Spinal cord (tissue), 10 donors: Measurements from ENCODE around the gene UTP14A. TPM values are rescaled to one million over a fixed set of nuclear protein-coding genes. Genes with fewer than 3 reads are reported as not detected.
"Not testable (repeated sequence)": the region's sequence is repeated elsewhere in the genome, so short reads cannot be mapped to it uniquely, and the experiment has no call there.

Experiments
- DNase-seq, 6 donors: peaks; one replicate each; pipeline versions ENCODE4 v3.0.0 to v3.0.0-alpha.2; 2013 to 2015; ENCODE audit warnings: low spot score in 6 of 6, low read depth in 4 of 6
- H3K27ac ChIP-seq: one replicate; pipeline ENCODE4 v1.5.1; 2013; ENCODE audit warnings: low read depth, low read length, control low read depth
- H3K27me3 ChIP-seq: one replicate; pipeline ENCODE4 v1.6.1; 2013; ENCODE audit warnings: low read length; ENCODE audit not compliant: control insufficient read depth, insufficient read depth
- H3K36me3 ChIP-seq: one replicate; pipeline ENCODE4 v1.6.1; 2013; ENCODE audit warnings: low read length; ENCODE audit not compliant: control insufficient read depth, insufficient read depth
- H3K4me1 ChIP-seq: one replicate; pipeline ENCODE4 v1.6.1; 2013; ENCODE audit warnings: low read length; ENCODE audit not compliant: control insufficient read depth, insufficient read depth
- H3K4me3 ChIP-seq: one replicate; pipeline ENCODE4 v1.5.1; 2013; ENCODE audit warnings: low read depth, low read length, control low read depth
- H3K9me3 ChIP-seq: one replicate; pipeline ENCODE4 v1.6.1; 2013; ENCODE audit warnings: low read length; ENCODE audit not compliant: control insufficient read depth, insufficient read depth
- WGBS: methylation state at CpG from one replicate; pipeline ENCODE4 v1.1.5; 2013; ENCODE audit warnings: missing lambda C conversion rate; ENCODE audit not compliant: insufficient coverage; 5-methylcytosine and 5-hydroxymethylcytosine counted together
- long read RNA-seq, 4 donors: transcript quantifications; one replicate each; lab custom pipeline, GENCODE V29; 2026
- polyA plus RNA-seq, 2 donors: library from polyadenylated mRNA; unstranded; fragments of 120-200 nt; gene quantifications; one replicate each; pipeline ENCODE4 v1.2.1, GENCODE V29; 2013; ENCODE audit not compliant: insufficient read length in 2 of 2
- total RNA-seq, 2 donors: library from RNA; depleted of rRNA in 1 of 2; stranded (reverse); fragments of 120-200 nt in 1 of 2; fragments of >200 nt in 1 of 2; gene quantifications; one replicate each; pipeline versions ENCODE4 v1.2.3 to v1.2.4, GENCODE V29; 2013 to 2014
- donor health status: healthy.

UTP14A gene
- total RNA-seq (10 to 100 TPM in 1 of 2 donors, 1 to 10 TPM in 1; 9.5 to 14.7 TPM), polyA plus RNA-seq (10 to 100 TPM; 13.1 to 15.0 TPM)
- long read RNA-seq, donor 1, partial matches to known transcripts = 14 of 18 reads
- long read RNA-seq, donor 1, other reads (novel, unspliced or antisense) = 0 of 18 reads
- long read RNA-seq, donor 2, partial matches to known transcripts = 0 of 4 reads
- long read RNA-seq, donor 2, other reads (novel, unspliced or antisense) = 0 of 4 reads
- long read RNA-seq, donor 3, partial matches to known transcripts = 5 of 6 reads
- long read RNA-seq, donor 3, other reads (novel, unspliced or antisense) = 0 of 6 reads
- long read RNA-seq, donor 4, partial matches to known transcripts = 20 of 22 reads
- long read RNA-seq, donor 4, other reads (novel, unspliced or antisense) = 0 of 22 reads

- peak within 1 kb of the TSS; percentile 92 for H3K27ac ChIP-seq
- DNase-seq = peak; percentile 64 to 97 (median 82)
- H3K27me3 ChIP-seq = no peaks in the 10 kb centered on the region
- no peaks in the 10 kb centered on the region for H3K9me3 ChIP-seq
- 32% methylated on average over 49 of the region's 53 CpGs for WGBS
- peak within 1 kb of the TSS; percentile 77 for H3K4me3 ChIP-seq
- H3K4me1 ChIP-seq = no peaks in the 10 kb centered on the region
- peaks cover 4% of the 10 kb centered on the region for H3K36me3 ChIP-seq
Observed at GRCh38 chrX:129905787-129906580, at the start of gene UTP14A. TSS of gene UTP14A (plus strand) at chrX:129906164. CDS start at chrX:129906211, 47 bp downstream.

GRCh38 chrX:129859134-129859533 is 46.8 kb upstream of the UTP14A start:
- not testable (repeated sequence) for H3K36me3 ChIP-seq, H3K4me3 ChIP-seq, H3K4me1 ChIP-seq, DNase-seq, H3K27me3 ChIP-seq, H3K27ac ChIP-seq, H3K9me3 ChIP-seq
- 70% methylated on average over 1 of the region's 6 CpGs for WGBS

GRCh38 chrX:129866321-129866720 is 39.6 kb upstream of the UTP14A start:
- H3K9me3 ChIP-seq, H3K36me3 ChIP-seq, DNase-seq, H3K27me3 ChIP-seq, H3K27ac ChIP-seq, H3K4me3 ChIP-seq, H3K4me1 ChIP-seq: not testable (repeated sequence)
- WGBS = 67% methylated on average over 1 of the region's 3 CpGs

GRCh38 chrX:129872524-129872923 is 33.4 kb upstream of the UTP14A start:
- no CpG with 5 or more reads among the region's 2 CpGs for WGBS
- Histone ChIP-seq H3K27me3 (no peaks in the 10 kb centered on the region), H3K27ac (no peak overlapping the region), H3K36me3 (no peaks in the 10 kb centered on the region), H3K4me1 (no peaks in the 10 kb centered on the region), H3K4me3 (no peak overlapping the region), H3K9me3 (no peaks in the 10 kb centered on the region)
- no peak for DNase-seq

- Histone ChIP-seq H3K27me3 (no peaks in the 10 kb centered on the region), H3K4me3 (no peak overlapping the region), H3K36me3 (no peaks in the 10 kb centered on the region), H3K27ac (no peak overlapping the region), H3K4me1 (no peaks in the 10 kb centered on the region), H3K9me3 (no peaks in the 10 kb centered on the region)
- WGBS = 33% methylated on average over 3 of the region's 3 CpGs
- no peak for DNase-seq
Observed at GRCh38 chrX:129875669-129876068, 30.3 kb upstream of the UTP14A start.

- H3K36me3 ChIP-seq = no peaks in the 10 kb centered on the region
- DNase-seq = no peak
- no peak overlapping the region for H3K4me3 ChIP-seq
- no peak overlapping the region for H3K27ac ChIP-seq
- no peaks in the 10 kb centered on the region for H3K27me3 ChIP-seq
- 48% methylated on average over 3 of the region's 4 CpGs for WGBS
- H3K9me3 ChIP-seq = no peaks in the 10 kb centered on the region
- H3K4me1 ChIP-seq = no peaks in the 10 kb centered on the region
Observed at GRCh38 chrX:129876771-129877305, 29.1 kb upstream of the UTP14A start.

GRCh38 chrX:129877401-129877800 is 28.6 kb upstream of the UTP14A start:
- H3K4me3 ChIP-seq = no peak overlapping the region
- no peak overlapping the region for H3K27ac ChIP-seq
- no peaks in the 10 kb centered on the region for H3K36me3 ChIP-seq
- no peaks in the 10 kb centered on the region for H3K27me3 ChIP-seq
- WGBS = 100% methylated on average over 1 of the region's 5 CpGs
- no peaks in the 10 kb centered on the region for H3K9me3 ChIP-seq
- no peak for DNase-seq
- H3K4me1 ChIP-seq = no peaks in the 10 kb centered on the region

- Histone ChIP-seq H3K4me3 (no peak overlapping the region), H3K27me3 (no peaks in the 10 kb centered on the region), H3K4me1 (no peaks in the 10 kb centered on the region), H3K36me3 (no peaks in the 10 kb centered on the region), H3K27ac (no peak overlapping the region), H3K9me3 (no peaks in the 10 kb centered on the region)
- no peak for DNase-seq
- WGBS = 86% methylated on average over 6 of the region's 6 CpGs
Observed at GRCh38 chrX:129900054-129900453, 5.9 kb upstream of the UTP14A start.

- WGBS = no CpG with 5 or more reads among the region's 2 CpGs
- Histone ChIP-seq H3K27me3 (no peaks in the 10 kb centered on the region), H3K27ac (no peak overlapping the region), H3K36me3 (peaks cover 13% of the 10 kb centered on the region), H3K4me3 (no peak overlapping the region), H3K4me1 (no peaks in the 10 kb centered on the region), H3K9me3 (no peaks in the 10 kb centered on the region)
- DNase-seq = no peak
Observed at GRCh38 chrX:129908636-129909035, 2.7 kb downstream of the UTP14A start.
